ENCODE data around the gene RAPGEF5. TPM values are rescaled to one million over a fixed set of nuclear protein-coding genes. Genes with fewer than 3 reads are reported as not detected.

The RAPGEF5 gene
- polyA plus RNA-seq, 4 donors, result 5.4 to 33.4 (median 10.1) TPM

- no peaks in the 10 kb centered on the region for H3K27me3 ChIP-seq (ENCODE audit: control insufficient read depth in 3 of 3, insufficient read depth in 3 of 3, low read length in 3 of 3)
- WGBS, 3 donors, result 86 to 93% (median 88%) methylated on average over 4 of the region's 4 CpGs
- no peak for FAIRE-seq
- no peak overlapping the region for H3K4me3 ChIP-seq (ENCODE audit: low read depth in 1 of 3, low read length in 3 of 3)
- H3K9me3 ChIP-seq (ENCODE audit: control insufficient read depth in 2 of 2, insufficient read depth in 1 of 2, low read depth in 1 of 2, low read length in 1 of 2), result peaks cover 0 to 3% of the 10 kb centered on the region in 2 donors
- H3K4me1 ChIP-seq (ENCODE audit: control insufficient read depth in 3 of 3, insufficient read depth in 2 of 3, low read depth in 1 of 3, low read length in 2 of 3), result peaks cover 0 to 3% (median 0%) of the 10 kb centered on the region in 3 donors
- no peak overlapping the region for H3K27ac ChIP-seq (ENCODE audit: low read depth in 1 of 3, low read length in 2 of 3)
- peaks cover 0 to 2% (median 2%) of the 10 kb centered on the region in 3 donors for H3K36me3 ChIP-seq (ENCODE audit: control insufficient read depth in 3 of 3, insufficient read depth in 2 of 3, low read depth in 1 of 3, low read length in 3 of 3)
- no peak for DNase-seq
Measured at GRCh38 chr7:22179442-22179879, 177.5 kb downstream of the RAPGEF5 start.

DNA sequence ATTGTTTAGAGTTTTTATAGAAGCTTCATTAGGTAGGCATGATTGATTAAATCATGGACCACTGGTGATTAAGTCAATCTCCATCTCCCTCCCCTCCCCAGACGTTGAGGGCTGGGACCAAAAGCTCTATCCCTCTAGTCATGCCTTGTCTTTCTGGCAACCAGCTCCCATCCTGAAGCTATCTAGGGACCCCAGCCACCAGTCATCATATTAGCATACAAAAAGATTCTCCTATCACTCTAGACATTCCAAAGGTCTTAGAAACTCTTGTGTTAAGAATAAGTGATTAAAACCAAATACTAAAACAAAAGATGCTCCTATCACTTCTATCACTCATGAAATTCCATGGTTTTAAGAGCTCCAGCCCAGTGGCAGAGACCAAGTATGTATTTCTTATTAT, 178.2 kb downstream of the RAPGEF5 start:
- Histone ChIP-seq H3K27ac (ENCODE audit: low read depth in 1 of 3, low read length in 2 of 3) (no peak overlapping the region), H3K27me3 (ENCODE audit: control insufficient read depth in 3 of 3, insufficient read depth in 3 of 3, low read length in 3 of 3) (no peaks in the 10 kb centered on the region), H3K9me3 (ENCODE audit: control insufficient read depth in 2 of 2, insufficient read depth in 1 of 2, low read depth in 1 of 2, low read length in 1 of 2) (peaks cover 0 to 3% of the 10 kb centered on the region in 2 donors), H3K4me1 (ENCODE audit: control insufficient read depth in 3 of 3, insufficient read depth in 2 of 3, low read depth in 1 of 3, low read length in 2 of 3) (peaks cover 0 to 5% (median 0%) of the 10 kb centered on the region in 3 donors), H3K36me3 (ENCODE audit: control insufficient read depth in 3 of 3, insufficient read depth in 2 of 3, low read depth in 1 of 3, low read length in 3 of 3) (peaks cover 0 to 2% (median 2%) of the 10 kb centered on the region in 3 donors), H3K4me3 (ENCODE audit: low read depth in 1 of 3, low read length in 3 of 3) (no peak overlapping the region)
- FAIRE-seq (no peak), DNase-seq (no peak)
- 52 to 88% (median 72%) methylated on average over 1 of the region's 1 CpG for WGBS, 3 donors

DNA sequence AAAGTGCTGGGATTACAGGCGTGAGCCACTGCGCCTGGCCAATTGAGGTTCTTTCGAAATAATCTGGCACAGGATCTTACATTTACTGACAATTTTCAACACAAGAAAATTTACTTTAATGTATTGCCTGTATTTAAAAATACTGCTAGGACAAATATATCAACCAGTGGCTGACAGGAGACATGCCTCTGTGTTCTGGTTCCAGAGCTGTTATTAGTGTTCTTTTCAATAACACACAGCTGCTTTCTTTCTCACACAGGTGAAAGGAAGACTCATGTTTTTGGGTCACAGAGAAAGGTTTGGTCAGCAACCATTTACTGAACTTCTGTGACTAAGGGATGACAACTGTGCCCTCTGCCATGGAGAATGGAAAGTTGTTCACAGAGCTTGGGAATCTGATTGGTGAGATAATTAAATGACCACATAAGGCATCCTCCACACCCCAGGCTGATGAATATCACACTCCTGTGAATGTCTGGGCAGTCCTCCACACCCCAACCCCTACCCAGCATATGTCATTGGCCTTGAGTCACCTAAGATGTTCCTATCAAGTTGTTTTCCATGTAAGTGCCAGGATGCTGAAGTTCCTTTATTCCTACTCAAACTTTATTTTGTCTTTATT, 180.1 kb downstream of the RAPGEF5 start:
- no peak for DNase-seq
- no peak for FAIRE-seq
- H3K9me3 ChIP-seq (ENCODE audit: control insufficient read depth in 2 of 2, insufficient read depth in 1 of 2, low read depth in 1 of 2, low read length in 1 of 2), result peaks cover 0 to 3% of the 10 kb centered on the region in 2 donors
- peaks cover 0 to 2% (median 2%) of the 10 kb centered on the region in 3 donors for H3K36me3 ChIP-seq (ENCODE audit: control insufficient read depth in 3 of 3, insufficient read depth in 2 of 3, low read depth in 1 of 3, low read length in 3 of 3)
- peaks cover 0 to 5% (median 0%) of the 10 kb centered on the region in 3 donors for H3K4me1 ChIP-seq (ENCODE audit: control insufficient read depth in 3 of 3, insufficient read depth in 2 of 3, low read depth in 1 of 3, low read length in 2 of 3)
- H3K27ac ChIP-seq (ENCODE audit: low read depth in 1 of 3, low read length in 2 of 3), result no peak overlapping the region
- H3K27me3 ChIP-seq (ENCODE audit: control insufficient read depth in 3 of 3, insufficient read depth in 3 of 3, low read length in 3 of 3), result no peaks in the 10 kb centered on the region
- no peak overlapping the region for H3K4me3 ChIP-seq (ENCODE audit: low read depth in 1 of 3, low read length in 3 of 3)
- 81 to 97% (median 90%) methylated on average over 3 of the region's 3 CpGs for WGBS, 3 donors

GRCh38 chr7:22174574-22174953, 182.4 kb downstream of the RAPGEF5 start:
- Histone ChIP-seq H3K27ac (ENCODE audit: low read depth in 1 of 3, low read length in 2 of 3) (no peak overlapping the region), H3K27me3 (ENCODE audit: control insufficient read depth in 3 of 3, insufficient read depth in 3 of 3, low read length in 3 of 3) (no peaks in the 10 kb centered on the region), H3K4me1 (ENCODE audit: control insufficient read depth in 3 of 3, insufficient read depth in 2 of 3, low read depth in 1 of 3, low read length in 2 of 3) (peaks cover 0 to 5% (median 0%) of the 10 kb centered on the region in 3 donors), H3K4me3 (ENCODE audit: low read depth in 1 of 3, low read length in 3 of 3) (no peak overlapping the region), H3K9me3 (ENCODE audit: control insufficient read depth in 2 of 2, insufficient read depth in 1 of 2, low read depth in 1 of 2, low read length in 1 of 2) (no peaks in the 10 kb centered on the region), H3K36me3 (ENCODE audit: control insufficient read depth in 3 of 3, insufficient read depth in 2 of 3, low read depth in 1 of 3, low read length in 3 of 3) (peaks cover 0 to 6% (median 2%) of the 10 kb centered on the region in 3 donors)
- DNase-seq, result no peak
- FAIRE-seq, result no peak

DNA sequence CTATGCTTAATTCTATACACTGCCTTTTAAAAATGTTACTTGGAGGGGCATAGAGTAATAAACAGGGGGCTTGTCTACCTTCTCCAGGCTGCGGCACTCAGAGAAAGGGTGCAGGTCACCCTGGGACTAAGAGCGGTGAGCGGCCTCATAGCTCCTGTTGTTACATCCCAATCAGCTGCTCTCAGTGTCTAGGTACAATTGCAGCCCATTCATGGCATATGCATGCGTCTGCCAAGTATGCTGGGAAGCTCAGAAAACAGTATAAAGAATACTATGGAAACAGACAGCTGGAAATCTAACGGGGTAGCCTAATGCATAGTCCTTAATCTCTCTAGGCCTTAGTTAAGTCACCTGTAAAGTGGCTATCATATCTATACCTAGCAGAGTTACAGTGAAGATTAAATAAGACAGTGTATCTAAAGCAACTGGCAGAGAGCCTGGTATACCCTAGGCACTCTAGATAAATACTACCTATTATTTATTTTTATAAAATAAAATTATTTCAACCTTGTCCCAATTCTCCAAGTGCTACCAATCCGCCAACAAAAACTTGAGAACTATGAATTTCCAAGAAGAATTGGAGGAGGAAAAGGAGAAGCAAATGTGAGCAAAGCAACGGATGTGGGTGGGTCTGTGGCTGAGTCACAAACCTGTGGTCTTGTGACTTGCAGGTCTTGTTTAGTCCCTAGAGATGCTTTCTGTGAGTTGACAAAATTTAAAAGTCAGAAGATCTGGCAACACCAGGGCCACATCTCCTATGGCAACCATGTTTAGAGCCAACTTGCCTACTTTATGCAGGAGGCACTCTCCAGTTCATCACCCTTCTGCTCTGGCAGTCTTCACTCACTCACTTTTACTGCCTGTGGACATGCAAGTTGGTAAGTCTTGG, 183.0 kb downstream of the RAPGEF5 start:
- FAIRE-seq, result no peak
- WGBS, 3 donors, result 85 to 89% (median 86%) methylated on average over 7 of the region's 7 CpGs

DNA sequence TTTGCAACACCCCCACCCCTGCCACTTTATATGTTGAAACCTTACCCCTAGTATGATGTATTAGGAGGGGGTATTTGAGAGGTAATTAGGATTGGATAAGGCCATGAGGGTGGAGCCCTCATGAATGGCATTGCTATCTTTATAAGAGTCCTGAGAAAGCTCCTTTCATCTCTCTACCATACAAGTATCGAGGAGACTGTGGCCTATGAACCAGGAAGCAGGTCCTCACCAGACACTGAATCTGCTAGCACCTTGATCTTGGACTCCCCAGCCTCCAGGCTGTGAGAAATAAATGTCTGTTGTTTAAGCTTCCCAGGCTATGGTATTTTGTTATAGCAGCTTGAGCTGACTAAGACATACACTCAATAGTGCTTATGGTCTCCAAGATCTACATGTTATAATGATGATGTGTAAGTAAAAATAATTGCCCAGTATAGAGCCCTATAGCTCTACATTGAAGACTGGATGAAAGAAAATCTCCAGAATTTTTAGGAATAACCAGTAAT, 188.8 kb downstream of the RAPGEF5 start:
- no peaks in the 10 kb centered on the region for H3K27me3 ChIP-seq (ENCODE audit: control insufficient read depth in 3 of 3, insufficient read depth in 3 of 3, low read length in 3 of 3)
- FAIRE-seq (no peak), DNase-seq (peak in 1 of 2 donors; percentile 53)
- H3K4me1 ChIP-seq (ENCODE audit: control insufficient read depth in 3 of 3, insufficient read depth in 2 of 3, low read depth in 1 of 3, low read length in 2 of 3), result no peaks in the 10 kb centered on the region
- H3K27ac ChIP-seq (ENCODE audit: low read depth in 1 of 3, low read length in 2 of 3), result no peak overlapping the region
- no peak overlapping the region for H3K4me3 ChIP-seq (ENCODE audit: low read depth in 1 of 3, low read length in 3 of 3)
- H3K36me3 ChIP-seq (ENCODE audit: control insufficient read depth in 3 of 3, insufficient read depth in 2 of 3, low read depth in 1 of 3, low read length in 3 of 3), result peaks cover 0 to 6% (median 4%) of the 10 kb centered on the region in 3 donors
- no peaks in the 10 kb centered on the region for H3K9me3 ChIP-seq (ENCODE audit: control insufficient read depth in 2 of 2, insufficient read depth in 1 of 2, low read depth in 1 of 2, low read length in 1 of 2)
- WGBS, 3 donors, result 36 to 65% (median 45%) methylated on average over 1 of the region's 1 CpG

More for the DNA sequence above, 183.0 kb downstream of the RAPGEF5 start:
- peak in 1 of 2 donors; percentile 14 for DNase-seq
- no peaks in the 10 kb centered on the region for H3K27me3 ChIP-seq (ENCODE audit: control insufficient read depth in 3 of 3, insufficient read depth in 3 of 3, low read length in 3 of 3)
- no peak overlapping the region for H3K4me3 ChIP-seq (ENCODE audit: low read depth in 1 of 3, low read length in 3 of 3)
- H3K9me3 ChIP-seq (ENCODE audit: control insufficient read depth in 2 of 2, insufficient read depth in 1 of 2, low read depth in 1 of 2, low read length in 1 of 2), result no peaks in the 10 kb centered on the region
- H3K4me1 ChIP-seq (ENCODE audit: control insufficient read depth in 3 of 3, insufficient read depth in 2 of 3, low read depth in 1 of 3, low read length in 2 of 3), result peaks cover 0 to 5% (median 0%) of the 10 kb centered on the region in 3 donors
- no peak overlapping the region for H3K27ac ChIP-seq (ENCODE audit: low read depth in 1 of 3, low read length in 2 of 3)
- peaks cover 0 to 6% (median 2%) of the 10 kb centered on the region in 3 donors for H3K36me3 ChIP-seq (ENCODE audit: control insufficient read depth in 3 of 3, insufficient read depth in 2 of 3, low read depth in 1 of 3, low read length in 3 of 3)

DNA sequence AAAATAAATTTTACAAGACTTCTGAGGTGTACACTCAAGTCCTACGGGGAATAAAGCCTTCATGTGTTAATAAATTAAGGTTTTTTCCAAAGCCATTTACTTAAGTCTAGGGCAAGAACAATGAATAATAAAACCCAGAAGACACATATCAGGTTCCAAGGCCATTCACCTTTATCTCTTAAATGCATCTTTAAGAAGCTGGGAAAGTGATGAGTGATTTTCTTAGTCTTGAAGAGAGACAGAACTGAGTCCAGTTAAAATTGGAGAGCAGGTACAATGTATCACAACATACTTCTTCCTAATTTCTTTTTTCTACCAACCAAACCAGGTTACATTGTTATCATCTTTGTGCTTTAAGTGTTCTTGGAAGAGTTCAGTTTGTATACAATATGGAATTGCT, 189.5 kb downstream of the RAPGEF5 start:
- no peaks in the 10 kb centered on the region for H3K4me1 ChIP-seq (ENCODE audit: control insufficient read depth in 3 of 3, insufficient read depth in 2 of 3, low read depth in 1 of 3, low read length in 2 of 3)
- H3K36me3 ChIP-seq (ENCODE audit: control insufficient read depth in 3 of 3, insufficient read depth in 2 of 3, low read depth in 1 of 3, low read length in 3 of 3), result peaks cover 0 to 8% (median 4%) of the 10 kb centered on the region in 3 donors
- no peak overlapping the region for H3K4me3 ChIP-seq (ENCODE audit: low read depth in 1 of 3, low read length in 3 of 3)
- no peaks in the 10 kb centered on the region for H3K27me3 ChIP-seq (ENCODE audit: control insufficient read depth in 3 of 3, insufficient read depth in 3 of 3, low read length in 3 of 3)
- FAIRE-seq, result no peak
- DNase-seq, result no peak
- H3K27ac ChIP-seq (ENCODE audit: low read depth in 1 of 3, low read length in 2 of 3), result no peak overlapping the region
- H3K9me3 ChIP-seq (ENCODE audit: control insufficient read depth in 2 of 2, insufficient read depth in 1 of 2, low read depth in 1 of 2, low read length in 1 of 2), result no peaks in the 10 kb centered on the region
- 80 to 98% (median 94%) methylated on average over 1 of the region's 1 CpG for WGBS, 3 donors

- no peak for FAIRE-seq
- H3K9me3 ChIP-seq (ENCODE audit: control insufficient read depth in 2 of 2, insufficient read depth in 1 of 2, low read depth in 1 of 2, low read length in 1 of 2), result no peaks in the 10 kb centered on the region
- no peak overlapping the region for H3K27ac ChIP-seq (ENCODE audit: low read depth in 1 of 3, low read length in 2 of 3)
- 42 to 54% (median 48%) methylated on average over 2 of the region's 2 CpGs for WGBS, 3 donors
- DNase-seq, result no peak
- H3K4me1 ChIP-seq (ENCODE audit: control insufficient read depth in 3 of 3, insufficient read depth in 2 of 3, low read depth in 1 of 3, low read length in 2 of 3), result no peaks in the 10 kb centered on the region
- no peak overlapping the region for H3K4me3 ChIP-seq (ENCODE audit: low read depth in 1 of 3, low read length in 3 of 3)
- H3K36me3 ChIP-seq (ENCODE audit: control insufficient read depth in 3 of 3, insufficient read depth in 2 of 3, low read depth in 1 of 3, low read length in 3 of 3), result peaks cover 0 to 9% (median 4%) of the 10 kb centered on the region in 3 donors
- no peaks in the 10 kb centered on the region for H3K27me3 ChIP-seq (ENCODE audit: control insufficient read depth in 3 of 3, insufficient read depth in 3 of 3, low read length in 3 of 3)
Measured at GRCh38 chr7:22166928-22167327, 190.0 kb downstream of the RAPGEF5 start.

Data from small intestine (tissue), 7 donors.